ENCODE results near the gene ADO.
"Not testable (repeated sequence)": the region's sequence is repeated elsewhere in the genome, so short reads cannot be mapped to it uniquely, and the experiment has no call there.

The ADO gene

DNA sequence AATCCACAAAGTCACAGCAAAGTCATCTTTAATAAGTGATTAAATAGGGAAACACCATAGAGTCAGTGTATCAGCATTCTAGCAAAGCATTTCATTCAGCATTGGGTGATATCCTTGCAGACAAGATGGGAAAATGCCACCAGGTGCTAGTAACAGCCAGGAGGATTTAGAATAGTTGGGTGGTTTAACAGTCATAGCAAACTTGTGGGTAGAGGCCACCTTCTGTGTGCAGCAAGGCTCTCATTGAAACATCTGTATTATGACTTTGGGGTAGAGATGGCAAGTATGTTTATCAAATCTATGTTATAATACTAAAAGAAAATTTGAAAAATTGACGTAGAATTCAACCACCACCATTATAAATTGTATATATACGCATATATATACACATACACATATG, 26.4 kb upstream of the ADO start:
- no peak overlapping the region for H3K4me3 ChIP-seq (replicated peaks; ENCODE audit: low read depth, low read length)
- TF ChIP-seq, protein P1, sequence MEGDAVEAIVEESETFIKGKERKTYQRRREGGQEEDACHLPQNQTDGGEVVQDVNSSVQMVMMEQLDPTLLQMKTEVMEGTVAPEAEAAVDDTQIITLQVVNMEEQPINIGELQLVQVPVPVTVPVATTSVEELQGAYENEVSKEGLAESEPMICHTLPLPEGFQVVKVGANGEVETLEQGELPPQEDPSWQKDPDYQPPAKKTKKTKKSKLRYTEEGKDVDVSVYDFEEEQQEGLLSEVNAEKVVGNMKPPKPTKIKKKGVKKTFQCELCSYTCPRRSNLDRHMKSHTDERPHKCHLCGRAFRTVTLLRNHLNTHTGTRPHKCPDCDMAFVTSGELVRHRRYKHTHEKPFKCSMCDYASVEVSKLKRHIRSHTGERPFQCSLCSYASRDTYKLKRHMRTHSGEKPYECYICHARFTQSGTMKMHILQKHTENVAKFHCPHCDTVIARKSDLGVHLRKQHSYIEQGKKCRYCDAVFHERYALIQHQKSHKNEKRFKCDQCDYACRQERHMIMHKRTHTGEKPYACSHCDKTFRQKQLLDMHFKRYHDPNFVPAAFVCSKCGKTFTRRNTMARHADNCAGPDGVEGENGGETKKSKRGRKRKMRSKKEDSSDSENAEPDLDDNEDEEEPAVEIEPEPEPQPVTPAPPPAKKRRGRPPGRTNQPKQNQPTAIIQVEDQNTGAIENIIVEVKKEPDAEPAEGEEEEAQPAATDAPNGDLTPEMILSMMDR (IDR thresholded peaks at IDR 0.05; ENCODE audit: low read depth, low read length, missing control alignments) = no peak
- DNase-seq (ENCODE audit: extremely low read depth, low read depth) = no peak

GRCh38 chr10:62779487-62780248, 24.9 kb upstream of the ADO start:
- DNase-seq (ENCODE audit: extremely low read depth, low read depth) = no peak

DNA sequence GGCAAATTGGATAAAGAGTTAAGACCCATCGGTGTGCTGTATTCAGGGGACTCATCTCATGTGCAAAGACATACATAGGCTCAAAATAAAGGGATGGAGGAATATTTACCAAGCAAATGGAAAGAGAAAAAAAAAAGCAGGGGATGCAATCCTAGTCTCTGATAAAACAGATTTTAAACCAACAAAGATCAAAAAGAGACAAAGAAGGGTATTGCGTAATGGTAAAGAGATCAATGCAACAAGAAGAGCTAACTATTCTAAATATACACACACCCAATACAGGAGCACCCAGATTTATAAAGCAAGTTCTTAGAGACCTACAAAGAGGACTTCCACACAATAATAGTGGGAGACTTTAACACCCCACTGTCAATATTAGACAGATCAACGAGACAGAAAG, 20.0 kb upstream of the ADO start:
- DNase-seq (ENCODE audit: extremely low read depth, low read depth); H3K4me3 ChIP-seq (replicated peaks; ENCODE audit: low read depth, low read length): not testable (repeated sequence)

More at GRCh38 chr10:62779487-62780248, 24.9 kb upstream of the ADO start:
- H3K4me3 ChIP-seq (replicated peaks; ENCODE audit: low read depth, low read length) = no peak overlapping the region
- TF ChIP-seq, protein P1 (IDR thresholded peaks at IDR 0.05; ENCODE audit: low read depth, low read length, missing control alignments) = no peak

DNA sequence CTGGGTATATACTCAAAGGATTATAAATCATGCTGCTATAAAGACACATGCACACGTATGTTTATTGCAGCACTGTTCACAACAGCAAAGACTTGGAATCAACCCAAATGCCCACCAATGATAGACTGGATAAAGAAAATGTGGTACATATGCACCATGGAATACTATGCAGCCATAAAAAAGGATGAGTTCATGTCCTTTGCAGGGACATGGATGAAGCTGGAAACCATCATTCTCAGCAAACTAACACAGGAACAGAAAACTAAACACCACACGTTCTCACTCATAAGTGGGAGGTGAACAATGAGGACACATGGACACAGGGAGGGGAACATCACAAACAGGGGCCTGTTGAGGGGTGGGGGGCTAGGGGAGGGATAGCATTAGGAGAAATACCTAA, 16.2 kb upstream of the ADO start:
- H3K4me3 ChIP-seq (replicated peaks; ENCODE audit: low read depth, low read length); DNase-seq (ENCODE audit: extremely low read depth, low read depth): not testable (repeated sequence)

DNA sequence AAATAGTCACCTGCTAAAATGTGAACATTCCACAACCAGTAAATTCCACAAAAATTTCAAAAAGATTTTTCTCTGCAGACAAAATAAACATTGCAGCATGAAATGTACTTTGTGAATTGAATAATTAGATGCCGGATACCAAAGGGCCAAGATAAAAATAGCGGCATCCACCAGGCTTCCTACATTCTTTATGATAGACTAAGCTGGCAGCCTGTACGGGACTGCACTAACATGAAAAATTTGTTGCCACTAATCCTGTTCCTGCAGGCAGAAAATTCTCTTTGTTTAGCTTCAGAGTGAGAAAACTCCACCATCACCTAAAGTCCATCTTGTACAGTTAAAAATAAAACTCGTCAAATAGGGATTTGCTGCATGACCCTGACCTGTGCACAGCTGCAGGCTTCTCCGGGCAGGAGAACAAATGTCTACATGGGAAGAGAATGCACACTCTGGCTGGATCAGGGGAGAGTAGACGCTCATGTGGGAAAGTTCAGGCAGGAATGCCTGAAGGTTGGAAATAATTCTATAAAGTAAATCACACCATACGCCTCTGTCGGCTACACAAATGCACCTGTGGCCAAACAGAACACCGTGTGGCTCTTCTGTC, 15.6 kb upstream of the ADO start:
- no peak overlapping the region for H3K4me3 ChIP-seq (replicated peaks; ENCODE audit: low read depth, low read length)
- TF ChIP-seq, protein P1 (IDR thresholded peaks at IDR 0.05; ENCODE audit: low read depth, low read length, missing control alignments) = no peak
- no peak for DNase-seq (ENCODE audit: extremely low read depth, low read depth)

- TF ChIP-seq, protein P1 (IDR thresholded peaks at IDR 0.05; ENCODE audit: low read depth, low read length, missing control alignments) = no peak
- no peak overlapping the region for H3K4me3 ChIP-seq (replicated peaks; ENCODE audit: low read depth, low read length)
Measured at GRCh38 chr10:62790019-62790555, 14.4 kb upstream of the ADO start.

GRCh38 chr10:62790571-62790970, 13.9 kb upstream of the ADO start:
- no peak for DNase-seq (ENCODE audit: extremely low read depth, low read depth)
- TF ChIP-seq, protein P1 (IDR thresholded peaks at IDR 0.05; ENCODE audit: low read depth, low read length, missing control alignments) = no peak
- H3K4me3 ChIP-seq (replicated peaks; ENCODE audit: low read depth, low read length) = no peak overlapping the region

More at GRCh38 chr10:62790019-62790555, 14.4 kb upstream of the ADO start:
- DNase-seq (ENCODE audit: extremely low read depth, low read depth) = no peak

Measured in HFF-Myc (cell line).